SK-N-SH treated with all-trans-retinoic acid at 6 μM for 48 hours (cell line): ENCODE results near the gene MOV10L1.

Experiments
- TOX ChIP-seq: fragments of 250-450 bp; sonication (Bioruptor Pico); IDR thresholded peaks from 2 replicates; pipeline ENCODE4 v1.8.0; 2021; ENCODE audit warnings: mild to moderate bottlenecking, moderate library complexity, borderline replicate concordance
- ZNF8 ChIP-seq: fragments of 450-650 bp; formaldehyde crosslinking; IDR thresholded peaks from 2 replicates; pipeline ENCODE4 v1.5.0; 2020; ENCODE audit warnings: mild to moderate bottlenecking, moderate library complexity
- TF ChIP-seq, protein P1 (sequence below): fragments of 250-450 bp; sonication (Bioruptor Pico); IDR thresholded peaks from 2 replicates; pipeline ENCODE4 v1.8.0; 2020; ENCODE audit warnings: mild to moderate bottlenecking, moderate library complexity, borderline replicate concordance
- TF ChIP-seq, protein P2 (sequence below): fragments of 250-450 bp; sonication (Bioruptor Pico); IDR thresholded peaks from 2 replicates; pipeline ENCODE4 v1.5.1; 2021; ENCODE audit warnings: mild to moderate bottlenecking, moderate library complexity

DNA sequence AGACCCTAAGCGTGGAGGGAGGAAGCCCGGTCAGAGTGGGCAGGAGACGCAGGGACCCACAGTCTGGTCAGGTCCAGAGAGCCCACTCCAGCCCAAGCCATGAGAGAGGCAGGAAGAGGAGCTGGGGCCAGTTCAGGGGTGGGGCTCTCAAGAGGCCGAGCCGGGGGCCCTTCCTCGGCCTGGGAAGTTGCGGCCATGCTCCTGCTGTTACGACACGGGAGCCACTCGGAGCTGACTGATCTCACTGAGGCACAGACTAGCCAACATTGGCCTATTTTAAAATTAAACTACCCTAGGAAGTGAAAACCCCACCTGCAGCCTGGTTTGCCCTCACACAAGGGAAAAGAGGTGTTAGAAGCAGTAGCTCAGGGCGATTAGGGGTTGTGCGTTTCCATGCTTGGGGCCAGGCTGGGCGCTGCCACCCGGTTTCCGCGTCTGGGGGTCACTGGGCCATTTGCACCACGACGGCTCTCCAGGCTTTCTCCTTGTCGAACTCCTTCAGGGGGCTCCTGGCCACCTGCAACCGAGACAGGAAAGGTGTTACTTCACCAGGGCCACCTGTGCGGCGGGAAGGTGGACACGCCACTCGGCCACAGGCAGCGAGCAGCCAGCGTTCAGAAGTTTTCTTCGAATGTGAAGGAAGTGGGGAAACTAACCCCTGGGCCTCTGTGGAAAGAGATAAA, 28.5 kb upstream of the MOV10L1 start:
- TF ChIP-seq, protein P1, sequence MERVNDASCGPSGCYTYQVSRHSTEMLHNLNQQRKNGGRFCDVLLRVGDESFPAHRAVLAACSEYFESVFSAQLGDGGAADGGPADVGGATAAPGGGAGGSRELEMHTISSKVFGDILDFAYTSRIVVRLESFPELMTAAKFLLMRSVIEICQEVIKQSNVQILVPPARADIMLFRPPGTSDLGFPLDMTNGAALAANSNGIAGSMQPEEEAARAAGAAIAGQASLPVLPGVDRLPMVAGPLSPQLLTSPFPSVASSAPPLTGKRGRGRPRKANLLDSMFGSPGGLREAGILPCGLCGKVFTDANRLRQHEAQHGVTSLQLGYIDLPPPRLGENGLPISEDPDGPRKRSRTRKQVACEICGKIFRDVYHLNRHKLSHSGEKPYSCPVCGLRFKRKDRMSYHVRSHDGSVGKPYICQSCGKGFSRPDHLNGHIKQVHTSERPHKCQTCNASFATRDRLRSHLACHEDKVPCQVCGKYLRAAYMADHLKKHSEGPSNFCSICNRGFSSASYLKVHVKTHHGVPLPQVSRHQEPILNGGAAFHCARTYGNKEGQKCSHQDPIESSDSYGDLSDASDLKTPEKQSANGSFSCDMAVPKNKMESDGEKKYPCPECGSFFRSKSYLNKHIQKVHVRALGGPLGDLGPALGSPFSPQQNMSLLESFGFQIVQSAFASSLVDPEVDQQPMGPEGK (CRISPR knock-in tag), result no peak
- TF ChIP-seq ZNF8 (CRISPR knock-in tag) (no peak), TOX (CRISPR knock-in tag) (no peak)
- TF ChIP-seq, protein P2, sequence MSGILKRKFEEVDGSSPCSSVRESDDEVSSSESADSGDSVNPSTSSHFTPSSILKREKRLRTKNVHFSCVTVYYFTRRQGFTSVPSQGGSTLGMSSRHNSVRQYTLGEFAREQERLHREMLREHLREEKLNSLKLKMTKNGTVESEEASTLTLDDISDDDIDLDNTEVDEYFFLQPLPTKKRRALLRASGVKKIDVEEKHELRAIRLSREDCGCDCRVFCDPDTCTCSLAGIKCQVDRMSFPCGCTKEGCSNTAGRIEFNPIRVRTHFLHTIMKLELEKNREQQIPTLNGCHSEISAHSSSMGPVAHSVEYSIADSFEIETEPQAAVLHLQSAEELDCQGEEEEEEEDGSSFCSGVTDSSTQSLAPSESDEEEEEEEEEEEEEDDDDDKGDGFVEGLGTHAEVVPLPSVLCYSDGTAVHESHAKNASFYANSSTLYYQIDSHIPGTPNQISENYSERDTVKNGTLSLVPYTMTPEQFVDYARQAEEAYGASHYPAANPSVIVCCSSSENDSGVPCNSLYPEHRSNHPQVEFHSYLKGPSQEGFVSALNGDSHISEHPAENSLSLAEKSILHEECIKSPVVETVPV, result no peak
